Activated T-cell treated with anti-CD3 and anti-CD28 coated beads, Interleukin-2, amount 50 U/mL, for 72 hours (primary cell): ENCODE measurements around the gene HECW1. TPM values are rescaled to one million over a fixed set of nuclear protein-coding genes. Genes with fewer than 3 reads are reported as not detected.
A peak's percentile ranks its signal among the peaks of the same experiment; 100 is the strongest.

Experiments
- ATAC-seq, 2 donors: fragments of 150-1000 bp; cut with Tn5 transposase; replicated peaks in 1 of 2; 2 replicates each; pipeline ENCODE4 v1.10.0; 2021; ENCODE audit warnings: moderate library complexity in 2 of 2, mild to moderate bottlenecking in 1 of 2
- DNase-seq, 2 donors: peaks; one replicate each; pipeline ENCODE4 v3.0.0; 2021 to 2022; ENCODE audit warnings: mixed read lengths in 1 of 2
- H3K27ac Mint-ChIP-seq: one replicate; pipeline ENCODE4 v1.8.0; 2022; ENCODE audit warnings: mild to moderate bottlenecking, moderate library complexity, mixed read lengths
- H3K27me3 Mint-ChIP-seq: one replicate; pipeline ENCODE4 v1.8.0; 2022; ENCODE audit warnings: low read depth, mixed read lengths
- H3K36me3 Mint-ChIP-seq, 2 donors: one replicate each; pipeline ENCODE4 v1.8.0; 2022; ENCODE audit warnings: mixed read lengths in 2 of 2, mild to moderate bottlenecking in 1 of 2; ENCODE audit not compliant: insufficient read depth in 2 of 2
- H3K4me1 Mint-ChIP-seq: one replicate; pipeline ENCODE4 v1.8.0; 2022; ENCODE audit warnings: low read depth, mixed read lengths
- H3K4me3 Mint-ChIP-seq, 2 donors: one replicate each; pipeline ENCODE4 v1.8.0; 2022; ENCODE audit warnings: mild to moderate bottlenecking in 2 of 2, mixed read lengths in 2 of 2, moderate library complexity in 2 of 2
- H3K9me3 Mint-ChIP-seq, 2 donors: one replicate each; pipeline ENCODE4 v1.8.0; 2022; ENCODE audit warnings: mixed read lengths in 2 of 2
- total RNA-seq, 2 donors: library from RNA; stranded (reverse); gene quantifications; one replicate each; pipeline ENCODE4 v1.2.3, GENCODE V29; 2022

HECW1 gene
- total RNA-seq, 2 donors from 2014 or later: not detected

DNA sequence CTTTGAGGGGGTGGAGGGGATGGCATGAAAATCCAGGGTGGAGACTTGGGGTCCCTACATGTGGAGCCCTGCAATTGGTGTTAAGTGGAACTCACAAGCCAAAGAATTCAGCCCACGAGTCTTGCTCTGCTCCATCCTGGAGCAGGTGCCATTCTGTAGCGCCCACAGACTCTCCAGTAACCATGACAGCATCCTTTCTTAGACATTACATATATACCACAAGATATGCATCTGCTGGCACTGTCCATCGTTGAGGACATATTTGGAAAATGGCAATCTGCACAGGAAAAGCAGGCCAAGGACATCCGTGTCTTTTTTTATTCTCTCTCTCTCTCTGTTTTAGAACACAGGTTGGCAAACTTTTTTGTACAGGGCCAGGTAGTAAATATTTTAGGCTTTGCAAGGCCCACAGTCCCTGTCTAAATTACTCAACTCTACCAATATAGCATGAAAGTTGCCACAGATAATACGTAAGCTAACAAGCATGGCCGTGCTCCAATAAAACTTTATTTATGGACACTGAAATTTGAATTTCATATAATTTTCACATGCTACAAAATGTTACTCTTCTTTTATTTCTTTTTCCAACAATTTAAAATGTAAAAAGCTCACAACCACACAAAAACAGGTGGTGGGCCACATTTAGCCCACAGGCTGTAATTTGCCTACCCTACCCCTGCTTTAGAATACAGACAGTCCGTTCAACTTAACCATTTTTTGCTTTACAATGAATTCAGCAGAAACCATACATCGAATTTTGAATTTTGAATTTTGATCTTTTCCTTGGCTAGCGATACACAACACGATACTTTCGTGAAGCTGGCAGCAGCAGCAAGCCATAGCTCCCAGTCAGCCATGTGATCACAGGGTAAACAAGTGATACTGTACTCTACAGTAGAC lies 329.0 kb downstream of the HECW1 start:
- no peaks in the 10 kb centered on the region for H3K9me3 Mint-ChIP-seq
- ATAC-seq: no peak
- H3K27ac Mint-ChIP-seq: no peak overlapping the region
- no peak for DNase-seq
- H3K4me3 Mint-ChIP-seq: no peak overlapping the region
- peaks cover 5% of the 10 kb centered on the region for H3K4me1 Mint-ChIP-seq
- no peaks in the 10 kb centered on the region for H3K36me3 Mint-ChIP-seq
- H3K27me3 Mint-ChIP-seq: no peaks in the 10 kb centered on the region

DNA sequence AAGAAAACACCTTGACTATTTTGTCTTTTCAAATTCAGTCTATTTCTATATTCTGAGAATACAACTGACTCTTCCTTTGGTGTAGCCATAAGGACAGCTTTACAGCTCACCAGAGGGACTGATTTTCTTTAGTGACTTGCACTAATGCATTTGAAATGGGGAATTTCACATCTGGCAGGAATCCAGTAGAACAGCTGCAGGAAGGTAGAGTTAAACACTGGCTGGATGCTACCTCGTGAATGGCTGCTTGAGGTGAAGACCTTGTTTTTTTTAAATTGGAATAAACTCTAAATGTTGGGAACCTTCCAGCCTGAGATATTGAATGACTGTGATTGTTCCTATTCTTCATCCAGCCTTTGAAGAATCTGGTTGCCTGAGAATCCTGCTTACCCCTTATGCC lies 330.9 kb downstream of the HECW1 start:
- no peaks in the 10 kb centered on the region for H3K36me3 Mint-ChIP-seq
- no peaks in the 10 kb centered on the region for H3K9me3 Mint-ChIP-seq
- ATAC-seq (no peak), DNase-seq (no peak)
- H3K4me1 Mint-ChIP-seq: no peaks in the 10 kb centered on the region
- H3K4me3 Mint-ChIP-seq: no peak overlapping the region
- no peaks in the 10 kb centered on the region for H3K27me3 Mint-ChIP-seq
- H3K27ac Mint-ChIP-seq: no peak overlapping the region

GRCh38 chr7:43444711-43445578 lies 332.5 kb downstream of the HECW1 start:
- Mint-ChIP-seq H3K4me3 (no peak overlapping the region), H3K27ac (no peak overlapping the region), H3K27me3 (no peaks in the 10 kb centered on the region), H3K36me3 (no peaks in the 10 kb centered on the region), H3K9me3 (no peaks in the 10 kb centered on the region), H3K4me1 (no peaks in the 10 kb centered on the region)
- no peak for DNase-seq
- no peak for ATAC-seq

- no peak overlapping the region for H3K27ac Mint-ChIP-seq
- H3K4me1 Mint-ChIP-seq: no peaks in the 10 kb centered on the region
- no peaks in the 10 kb centered on the region for H3K36me3 Mint-ChIP-seq
- DNase-seq: no peak
- peaks cover 7% of the 10 kb centered on the region for H3K27me3 Mint-ChIP-seq
- H3K4me3 Mint-ChIP-seq: no peak overlapping the region
- H3K9me3 Mint-ChIP-seq: peaks cover 0 to 3% of the 10 kb centered on the region in 2 donors
- ATAC-seq: no peak
These were observed 337.1 kb downstream of the HECW1 start for GRCh38 chr7:43449577-43449976.

DNA sequence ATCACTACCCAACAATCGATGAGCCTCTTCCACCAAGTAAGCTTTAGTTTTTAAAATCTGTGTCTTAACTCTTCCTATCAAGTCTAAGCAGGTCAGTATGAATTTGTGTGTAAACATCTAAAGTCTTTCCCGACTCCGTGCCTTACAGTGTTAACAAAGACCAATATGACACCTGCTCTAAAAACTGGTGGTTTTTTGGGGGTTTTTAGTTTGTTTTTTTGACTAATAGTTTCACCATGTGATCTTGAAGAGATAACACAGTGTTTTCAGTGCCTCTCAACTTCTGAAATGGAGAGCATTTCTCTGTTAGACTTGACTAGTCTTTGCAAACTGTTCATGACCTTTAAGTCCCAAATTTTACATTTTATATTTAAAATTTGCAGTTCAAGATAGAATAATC lies 338.4 kb downstream of the HECW1 start:
- Mint-ChIP-seq H3K36me3 (no peaks in the 10 kb centered on the region), H3K4me3 (no peak overlapping the region), H3K27ac (no peak overlapping the region), H3K9me3 (peaks cover 0 to 3% of the 10 kb centered on the region in 2 donors), H3K27me3 (peaks cover 13% of the 10 kb centered on the region), H3K4me1 (peaks cover 5% of the 10 kb centered on the region)
- no peak for ATAC-seq
- no peak for DNase-seq

DNA sequence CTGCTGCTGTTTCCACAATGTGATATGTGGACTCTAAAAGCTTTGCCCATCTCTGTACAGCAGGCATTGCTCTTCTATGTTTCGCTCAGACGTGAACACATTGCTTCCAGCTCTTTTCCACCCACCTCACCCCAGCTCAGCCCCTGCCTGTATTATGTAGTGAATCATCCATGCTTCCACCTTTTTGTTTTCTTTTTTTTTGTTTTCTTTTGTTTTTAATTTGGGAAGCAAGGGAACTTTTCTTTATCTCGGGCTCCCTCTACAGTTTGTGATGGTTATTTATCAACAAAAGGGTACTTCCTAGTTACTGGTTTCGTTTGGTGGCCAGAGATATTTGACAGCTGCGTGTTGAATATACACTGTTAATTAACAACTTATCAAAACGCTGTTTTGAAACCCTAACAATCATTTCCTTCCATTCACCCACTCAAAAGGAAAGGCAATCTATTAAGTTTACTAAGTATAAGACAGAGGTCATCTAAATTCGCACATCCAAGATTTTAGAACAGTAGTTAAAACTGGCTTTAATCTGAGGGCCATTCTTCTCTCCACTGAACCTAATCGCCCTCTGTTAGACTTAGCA lies 342.6 kb downstream of the HECW1 start:
- no peak overlapping the region for H3K4me3 Mint-ChIP-seq
- H3K36me3 Mint-ChIP-seq: no peaks in the 10 kb centered on the region
- H3K9me3 Mint-ChIP-seq: peaks cover 0 to 3% of the 10 kb centered on the region in 2 donors
- peaks cover 5% of the 10 kb centered on the region for H3K4me1 Mint-ChIP-seq
- peaks cover 20% of the 10 kb centered on the region for H3K27me3 Mint-ChIP-seq
- no peak overlapping the region for H3K27ac Mint-ChIP-seq
- no peak for ATAC-seq
- no peak for DNase-seq

DNA sequence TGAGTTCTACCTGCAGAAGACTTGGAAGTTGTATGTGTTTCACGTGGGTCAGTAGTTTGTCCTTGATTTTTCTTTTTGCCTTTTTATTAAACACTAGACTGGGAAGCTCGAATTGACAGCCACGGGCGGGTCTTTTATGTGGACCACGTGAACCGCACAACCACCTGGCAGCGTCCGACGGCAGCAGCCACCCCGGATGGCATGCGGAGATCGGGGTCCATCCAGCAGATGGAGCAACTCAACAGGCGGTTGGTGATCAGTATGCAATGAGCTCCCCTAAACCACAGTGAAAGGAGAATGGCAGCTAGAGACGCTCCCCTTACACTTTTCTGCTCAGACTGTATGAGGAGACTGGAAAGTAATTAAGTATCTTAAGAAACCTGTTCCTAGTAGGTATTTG lies 343.8 kb downstream of the HECW1 start:
- peaks cover 0 to 3% of the 10 kb centered on the region in 2 donors for H3K9me3 Mint-ChIP-seq
- DNase-seq (no peak), ATAC-seq (no peak)
- H3K27ac Mint-ChIP-seq: no peak overlapping the region
- no peak overlapping the region for H3K4me3 Mint-ChIP-seq
- peaks cover 11% of the 10 kb centered on the region for H3K4me1 Mint-ChIP-seq
- no peaks in the 10 kb centered on the region for H3K36me3 Mint-ChIP-seq
- peaks cover 20% of the 10 kb centered on the region for H3K27me3 Mint-ChIP-seq

GRCh38 chr7:43458330-43459018 lies 346.0 kb downstream of the HECW1 start:
- no peak for ATAC-seq
- H3K4me3 Mint-ChIP-seq: no peak overlapping the region
- H3K27ac Mint-ChIP-seq: no peak overlapping the region
- no peak for DNase-seq
- no peaks in the 10 kb centered on the region for H3K36me3 Mint-ChIP-seq
- peaks cover 13% of the 10 kb centered on the region for H3K4me1 Mint-ChIP-seq
- peaks cover 24% of the 10 kb centered on the region for H3K27me3 Mint-ChIP-seq
- H3K9me3 Mint-ChIP-seq: no peaks in the 10 kb centered on the region

DNA sequence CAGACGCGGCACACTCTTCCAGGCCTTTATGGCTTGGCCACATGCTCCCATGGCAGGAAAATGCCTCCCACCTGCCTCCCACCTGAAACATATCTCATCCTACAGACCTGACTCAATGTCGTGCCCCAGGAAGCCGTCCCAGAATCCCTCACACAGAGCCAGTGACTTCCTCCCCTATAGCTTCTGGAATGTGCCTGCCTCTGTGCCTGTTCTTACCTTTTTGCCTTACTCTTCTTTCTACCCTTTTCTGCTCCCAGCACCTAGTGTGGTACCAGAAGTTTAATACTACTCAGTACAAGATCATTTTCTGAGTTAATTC lies 346.5 kb downstream of the HECW1 start:
- Mint-ChIP-seq H3K4me3 (no peak overlapping the region), H3K9me3 (no peaks in the 10 kb centered on the region), H3K27me3 (peaks cover 28% of the 10 kb centered on the region), H3K4me1 (peaks cover 13% of the 10 kb centered on the region), H3K36me3 (no peaks in the 10 kb centered on the region), H3K27ac (no peak overlapping the region)
- ATAC-seq: no peak
- no peak for DNase-seq

- Mint-ChIP-seq H3K9me3 (no peaks in the 10 kb centered on the region), H3K4me3 (no peak overlapping the region), H3K27me3 (peaks cover 27% of the 10 kb centered on the region), H3K4me1 (peaks cover 8% of the 10 kb centered on the region), H3K27ac (no peak overlapping the region), H3K36me3 (no peaks in the 10 kb centered on the region)
- peak in 1 of 2 donors; percentile 70 for ATAC-seq
- DNase-seq: no peak
These were observed 348.4 kb downstream of the HECW1 start for GRCh38 chr7:43460733-43461348.

DNA sequence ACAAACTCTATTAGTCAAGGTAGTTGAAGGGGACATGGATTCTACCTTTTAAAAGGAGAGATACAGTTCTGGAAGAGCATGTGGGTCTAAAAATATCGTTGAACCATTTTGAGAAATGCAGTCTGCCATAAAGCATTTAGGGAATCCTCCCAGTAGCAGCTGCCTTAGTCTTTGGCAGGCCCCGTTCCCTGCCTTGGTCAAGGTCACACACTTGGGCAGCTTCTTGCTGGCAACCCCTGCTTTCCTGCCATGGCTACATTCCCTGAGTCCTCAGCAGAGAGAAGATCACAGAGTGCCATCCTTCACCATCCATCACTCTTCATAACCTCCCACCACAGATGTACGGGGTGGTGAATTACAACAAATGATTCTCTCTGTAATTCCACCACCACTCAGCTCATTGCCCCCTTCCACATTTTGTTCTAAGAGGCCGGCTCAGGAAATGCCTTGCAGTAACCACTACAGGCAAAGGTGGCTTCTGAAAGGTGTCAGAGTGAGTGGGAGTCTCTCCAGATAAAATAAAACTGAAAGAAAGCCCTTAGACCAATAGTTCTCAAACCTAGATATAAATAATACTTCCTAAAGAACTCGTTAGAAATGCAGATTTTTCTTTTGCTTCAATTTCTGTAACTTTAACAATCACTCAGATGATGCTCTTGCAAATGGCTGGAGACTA lies 349.0 kb downstream of the HECW1 start:
- H3K9me3 Mint-ChIP-seq: no peaks in the 10 kb centered on the region
- no peaks in the 10 kb centered on the region for H3K36me3 Mint-ChIP-seq
- DNase-seq (no peak), ATAC-seq (no peak)
- no peak overlapping the region for H3K4me3 Mint-ChIP-seq
- H3K27ac Mint-ChIP-seq: no peak overlapping the region
- peaks cover 8% of the 10 kb centered on the region for H3K4me1 Mint-ChIP-seq
- H3K27me3 Mint-ChIP-seq: peaks cover 27% of the 10 kb centered on the region

GRCh38 chr7:43462836-43463235 lies 350.4 kb downstream of the HECW1 start:
- no peak for DNase-seq
- no peaks in the 10 kb centered on the region for H3K9me3 Mint-ChIP-seq
- H3K36me3 Mint-ChIP-seq: no peaks in the 10 kb centered on the region
- no peak overlapping the region for H3K27ac Mint-ChIP-seq
- ATAC-seq: no peak
- no peak overlapping the region for H3K4me3 Mint-ChIP-seq
- peaks cover 8% of the 10 kb centered on the region for H3K4me1 Mint-ChIP-seq
- peaks cover 23% of the 10 kb centered on the region for H3K27me3 Mint-ChIP-seq
